ENCODE results near the gene CPT1C. TPM values are rescaled to one million over a fixed set of nuclear protein-coding genes. Genes with fewer than 3 reads are reported as not detected.

The CPT1C gene
- total RNA-seq, 1 donor from 2014 or later, result 33.6 TPM

DNA sequence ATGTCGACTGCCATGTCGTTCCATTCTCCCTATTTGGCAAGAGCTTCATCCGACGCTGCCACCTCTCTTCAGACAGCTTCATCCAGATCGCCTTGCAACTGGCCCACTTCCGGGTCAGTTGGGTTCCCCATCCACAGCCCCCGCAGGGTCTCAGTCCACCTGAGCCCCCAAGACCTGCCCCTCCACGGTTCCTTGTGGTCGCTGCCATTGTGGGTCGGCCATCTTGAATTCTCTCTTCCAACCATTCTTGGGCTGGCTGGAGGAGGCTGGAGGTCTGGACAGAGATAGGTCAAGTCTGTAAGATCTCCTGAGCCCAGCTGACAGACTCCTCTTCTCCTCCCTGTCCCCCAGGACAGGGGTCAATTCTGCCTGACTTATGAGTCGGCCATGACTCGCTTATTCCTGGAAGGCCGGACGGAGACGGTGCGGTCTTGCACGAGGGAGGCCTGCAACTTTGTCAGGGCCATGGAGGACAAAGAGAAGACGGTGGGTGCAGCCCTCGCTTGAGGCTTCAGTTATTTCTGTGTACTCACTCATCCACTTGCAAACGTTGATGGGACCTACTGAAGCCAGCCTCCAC, 19.5 kb downstream of the CPT1C start:
- no peak for TF ChIP-seq EZH2 (IDR thresholded peaks at IDR 0.05; ENCODE audit: insufficient read depth, low read length)
- TF ChIP-seq, protein P1, sequence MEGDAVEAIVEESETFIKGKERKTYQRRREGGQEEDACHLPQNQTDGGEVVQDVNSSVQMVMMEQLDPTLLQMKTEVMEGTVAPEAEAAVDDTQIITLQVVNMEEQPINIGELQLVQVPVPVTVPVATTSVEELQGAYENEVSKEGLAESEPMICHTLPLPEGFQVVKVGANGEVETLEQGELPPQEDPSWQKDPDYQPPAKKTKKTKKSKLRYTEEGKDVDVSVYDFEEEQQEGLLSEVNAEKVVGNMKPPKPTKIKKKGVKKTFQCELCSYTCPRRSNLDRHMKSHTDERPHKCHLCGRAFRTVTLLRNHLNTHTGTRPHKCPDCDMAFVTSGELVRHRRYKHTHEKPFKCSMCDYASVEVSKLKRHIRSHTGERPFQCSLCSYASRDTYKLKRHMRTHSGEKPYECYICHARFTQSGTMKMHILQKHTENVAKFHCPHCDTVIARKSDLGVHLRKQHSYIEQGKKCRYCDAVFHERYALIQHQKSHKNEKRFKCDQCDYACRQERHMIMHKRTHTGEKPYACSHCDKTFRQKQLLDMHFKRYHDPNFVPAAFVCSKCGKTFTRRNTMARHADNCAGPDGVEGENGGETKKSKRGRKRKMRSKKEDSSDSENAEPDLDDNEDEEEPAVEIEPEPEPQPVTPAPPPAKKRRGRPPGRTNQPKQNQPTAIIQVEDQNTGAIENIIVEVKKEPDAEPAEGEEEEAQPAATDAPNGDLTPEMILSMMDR (IDR thresholded peaks at IDR 0.05; ENCODE audit: insufficient read depth, low read depth, low read length), result no peak
- DNase-seq (ENCODE audit: low read depth), result peak; percentile 50
- peak overlapping the region; percentile 0 for H2AFZ ChIP-seq (ENCODE audit: low read depth, low read length)

DNA sequence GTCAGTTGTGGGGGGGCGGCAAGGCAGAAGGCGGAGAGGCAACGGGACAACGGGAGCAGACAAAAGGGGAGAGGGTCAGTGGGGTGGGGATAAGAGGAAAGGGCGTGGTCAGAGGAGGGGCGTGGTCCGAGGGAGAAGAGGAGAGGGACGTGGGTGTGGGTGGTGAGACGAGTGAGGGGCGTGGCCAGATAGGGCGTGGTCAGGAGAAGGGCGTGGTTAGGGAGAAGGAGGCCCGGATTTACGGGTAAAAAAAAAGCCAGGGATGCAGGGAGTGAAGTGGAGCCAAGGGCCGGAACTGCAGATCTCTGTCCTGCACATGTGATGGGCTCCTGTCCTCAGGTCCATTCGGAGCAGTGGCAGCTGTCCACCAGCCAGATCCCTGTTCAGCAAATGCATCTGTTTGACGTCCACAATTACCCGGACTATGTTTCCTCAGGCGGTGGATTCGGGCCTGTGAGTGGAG, 21.5 kb downstream of the CPT1C start:
- no peak for TF ChIP-seq EZH2 (IDR thresholded peaks at IDR 0.05; ENCODE audit: insufficient read depth, low read length)
- TF ChIP-seq, protein P1 (IDR thresholded peaks at IDR 0.05; ENCODE audit: insufficient read depth, low read depth, low read length), result no peak
- no peak for FAIRE-seq
- no peaks in the 10 kb centered on the region for H3K4me1 Mint-ChIP-seq (ENCODE audit: low read depth, unreplicated experiment)
- Histone ChIP-seq H3K27me3 (ENCODE audit: insufficient read depth, low read length) (no peaks in the 10 kb centered on the region), H2AFZ (ENCODE audit: low read depth, low read length) (no peak overlapping the region), H3K79me2 (ENCODE audit: insufficient read depth, low read length) (no peaks in the 10 kb centered on the region), H3K4me2 (ENCODE audit: low read length) (no peak overlapping the region), H3K27ac (ENCODE audit: low read depth, low read length) (no peak overlapping the region), H3K36me3 (ENCODE audit: insufficient read depth, low read length) (no peaks in the 10 kb centered on the region), H4K20me1 (ENCODE audit: insufficient read depth, low read length) (no peaks in the 10 kb centered on the region), H3K4me3 (ENCODE audit: insufficient read depth, low read depth, low read length) (no peak overlapping the region), H3K4me1 (ENCODE audit: insufficient read depth, low read length) (no peaks in the 10 kb centered on the region), H3K9ac (ENCODE audit: low read length) (no peak overlapping the region), H3K9me3 (ENCODE audit: insufficient read depth, low read depth, low read length) (no peaks in the 10 kb centered on the region)
- peaks cover 9% of the 10 kb centered on the region for H3K36me3 Mint-ChIP-seq (ENCODE audit: low read depth, unreplicated experiment)
- H3K27ac Mint-ChIP-seq (ENCODE audit: unreplicated experiment), result no peak overlapping the region
- H3K4me3 Mint-ChIP-seq (ENCODE audit: unreplicated experiment), result no peak overlapping the region
- no peaks in the 10 kb centered on the region for H3K27me3 Mint-ChIP-seq (ENCODE audit: low read depth, unreplicated experiment)
- H3K9me3 Mint-ChIP-seq (ENCODE audit: unreplicated experiment), result peaks cover 9% of the 10 kb centered on the region
- peak; percentile 14 for DNase-seq (ENCODE audit: low read depth)

More for the DNA sequence above, 19.5 kb downstream of the CPT1C start:
- Mint-ChIP-seq H3K27me3 (ENCODE audit: low read depth, unreplicated experiment) (no peaks in the 10 kb centered on the region), H3K27ac (ENCODE audit: unreplicated experiment) (no peak overlapping the region), H3K4me3 (ENCODE audit: unreplicated experiment) (peak overlapping the region; percentile 45), H3K4me1 (ENCODE audit: low read depth, unreplicated experiment) (no peaks in the 10 kb centered on the region), H3K36me3 (ENCODE audit: low read depth, unreplicated experiment) (peaks cover 14% of the 10 kb centered on the region), H3K9me3 (ENCODE audit: unreplicated experiment) (peaks cover 9% of the 10 kb centered on the region)
- Histone ChIP-seq H3K27ac (ENCODE audit: low read depth, low read length) (no peak overlapping the region), H3K36me3 (ENCODE audit: insufficient read depth, low read length) (no peaks in the 10 kb centered on the region), H3K4me2 (ENCODE audit: low read length) (no peak overlapping the region), H3K9me3 (ENCODE audit: insufficient read depth, low read depth, low read length) (no peaks in the 10 kb centered on the region), H3K79me2 (ENCODE audit: insufficient read depth, low read length) (no peaks in the 10 kb centered on the region), H3K4me1 (ENCODE audit: insufficient read depth, low read length) (no peaks in the 10 kb centered on the region), H4K20me1 (ENCODE audit: insufficient read depth, low read length) (no peaks in the 10 kb centered on the region), H3K4me3 (ENCODE audit: insufficient read depth, low read depth, low read length) (no peak overlapping the region), H3K9ac (ENCODE audit: low read length) (no peak overlapping the region), H3K27me3 (ENCODE audit: insufficient read depth, low read length) (no peaks in the 10 kb centered on the region)
- FAIRE-seq, result no peak

DNA sequence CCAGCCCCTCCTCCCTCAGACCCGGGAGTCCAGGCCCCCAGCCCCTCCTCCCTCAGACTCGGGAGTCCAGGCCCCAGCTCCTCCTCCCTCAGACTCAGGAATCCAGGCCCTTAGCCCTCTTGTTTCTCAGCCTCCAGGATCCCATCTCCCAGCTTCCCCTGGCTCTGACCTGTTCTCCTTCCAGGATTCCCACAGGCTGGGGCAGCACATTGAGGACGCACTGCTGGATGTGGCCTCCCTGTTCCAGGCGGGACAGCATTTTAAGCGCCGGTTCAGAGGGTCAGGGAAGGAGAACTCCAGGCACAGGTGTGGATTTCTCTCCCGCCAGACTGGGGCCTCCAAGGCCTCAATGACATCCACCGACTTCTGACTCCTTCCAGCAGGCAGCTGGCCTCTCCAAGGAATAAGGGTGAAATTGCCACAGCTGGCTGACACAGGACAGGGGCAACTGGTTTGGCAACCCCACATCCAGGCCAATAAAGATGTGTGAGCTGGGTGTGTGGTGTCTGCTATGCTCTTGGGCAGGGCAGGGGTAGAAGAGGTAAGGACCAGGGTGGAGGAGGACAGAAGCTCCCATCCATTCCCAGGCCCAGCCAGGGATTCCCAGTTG, 22.4 kb downstream of the CPT1C start:
- Histone ChIP-seq H3K9me3 (ENCODE audit: insufficient read depth, low read depth, low read length) (no peaks in the 10 kb centered on the region), H3K4me3 (ENCODE audit: insufficient read depth, low read depth, low read length) (no peak overlapping the region), H3K36me3 (ENCODE audit: insufficient read depth, low read length) (no peaks in the 10 kb centered on the region), H2AFZ (ENCODE audit: low read depth, low read length) (no peak overlapping the region), H3K27ac (ENCODE audit: low read depth, low read length) (no peak overlapping the region), H3K4me2 (ENCODE audit: low read length) (no peak overlapping the region), H4K20me1 (ENCODE audit: insufficient read depth, low read length) (no peaks in the 10 kb centered on the region), H3K27me3 (ENCODE audit: insufficient read depth, low read length) (no peaks in the 10 kb centered on the region), H3K9ac (ENCODE audit: low read length) (no peak overlapping the region), H3K79me2 (ENCODE audit: insufficient read depth, low read length) (no peaks in the 10 kb centered on the region), H3K4me1 (ENCODE audit: insufficient read depth, low read length) (no peaks in the 10 kb centered on the region)
- DNase-seq (ENCODE audit: low read depth) (no peak), FAIRE-seq (no peak)
- H3K4me1 Mint-ChIP-seq (ENCODE audit: low read depth, unreplicated experiment), result no peaks in the 10 kb centered on the region
- peaks cover 9% of the 10 kb centered on the region for H3K9me3 Mint-ChIP-seq (ENCODE audit: unreplicated experiment)
- peaks cover 9% of the 10 kb centered on the region for H3K36me3 Mint-ChIP-seq (ENCODE audit: low read depth, unreplicated experiment)
- H3K27me3 Mint-ChIP-seq (ENCODE audit: low read depth, unreplicated experiment), result no peaks in the 10 kb centered on the region
- no peak overlapping the region for H3K27ac Mint-ChIP-seq (ENCODE audit: unreplicated experiment)
- TF ChIP-seq, protein P1 (IDR thresholded peaks at IDR 0.05; ENCODE audit: insufficient read depth, low read depth, low read length), result no peak
- no peak for TF ChIP-seq EZH2 (IDR thresholded peaks at IDR 0.05; ENCODE audit: insufficient read depth, low read length)
- H3K4me3 Mint-ChIP-seq (ENCODE audit: unreplicated experiment), result no peak overlapping the region

Measured in astrocyte (in vitro differentiated cells and primary cell).